Uterus (tissue), 4 donors: ENCODE measurements around the gene PDE12. TPM values are rescaled to one million over a fixed set of nuclear protein-coding genes. Genes with fewer than 3 reads are reported as not detected.

Source experiments
- DNase-seq, 2 donors: peaks; one replicate each; pipeline ENCODE4 v3.0.0-alpha.2; 2019 to 2020
- H3K27ac ChIP-seq, 2 donors: fragments of 200-600 bp; sonication (generic); 1 replicate in 1 of 2; 2 replicates in 1 of 2; pipeline ENCODE4 v1.5.1; 2016 to 2018
- H3K27me3 ChIP-seq, 2 donors: fragments of 200-600 bp; sonication (generic); one replicate each; pipeline ENCODE4 v1.5.1; 2018 to 2019; ENCODE audit warnings: control low read depth in 1 of 2
- H3K36me3 ChIP-seq, 2 donors: fragments of 200-600 bp; sonication (generic); one replicate each; pipeline ENCODE4 v1.5.1; 2019; ENCODE audit warnings: control low read depth in 1 of 2
- H3K4me1 ChIP-seq, 2 donors: fragments of 200-600 bp; sonication (generic); one replicate each; pipeline ENCODE4 v1.5.1; 2018 to 2019; ENCODE audit warnings: control low read depth in 1 of 2
- H3K4me3 ChIP-seq, 2 donors: fragments of 200-600 bp; sonication (generic); 1 replicate in 1 of 2; 2 replicates in 1 of 2; pipeline ENCODE4 v1.5.1; 2018 to 2019; ENCODE audit warnings: mild to moderate bottlenecking in 1 of 2
- H3K9me3 ChIP-seq, 2 donors: fragments of 200-600 bp; sonication (generic); one replicate each; pipeline ENCODE4 v1.5.1; 2019; ENCODE audit warnings: control low read depth in 1 of 2
- CTCF ChIP-seq, 4 experiments: fragments of 200-600 bp in 2 of 4; fragments of 450-650 bp in 2 of 4; sonication (generic) in 2 of 4; IDR thresholded peaks; one replicate each; pipeline ENCODE4 v1.5.1; 2016 to 2019; ENCODE audit warnings: antibody characterized with exemption in 4 of 4, mild to moderate bottlenecking in 2 of 4, moderate library complexity in 1 of 4
- POLR2A ChIP-seq, 2 donors: fragments of 450-650 bp; IDR thresholded peaks; one replicate each; pipeline ENCODE4 v1.6.1; 2016; ENCODE audit warnings: antibody characterized with exemption in 2 of 2, mild to moderate bottlenecking in 1 of 2, moderate library complexity in 1 of 2
- intact Hi-C: fragments of 100-400 bp; cut with DNase I; formaldehyde crosslinking; loops from one replicate; pipeline ENCODE4 v1.15.1; 2023; ENCODE audit warnings: low total_unique reads
- total RNA-seq, 4 donors: library from RNA; depleted of rRNA in 3 of 4; stranded (reverse); fragments of >200 nt in 3 of 4; gene quantifications; one replicate each; pipeline versions ENCODE4 v1.1.0 to v1.2.4, GENCODE V29; 2014 to 2023
- donor health status: DM: yes; HTN: yes; CAD: no.

The PDE12 gene
- total RNA-seq, 4 donors from 2014 or later, result 2.6 to 19.7 (median 13.5) TPM

DNA sequence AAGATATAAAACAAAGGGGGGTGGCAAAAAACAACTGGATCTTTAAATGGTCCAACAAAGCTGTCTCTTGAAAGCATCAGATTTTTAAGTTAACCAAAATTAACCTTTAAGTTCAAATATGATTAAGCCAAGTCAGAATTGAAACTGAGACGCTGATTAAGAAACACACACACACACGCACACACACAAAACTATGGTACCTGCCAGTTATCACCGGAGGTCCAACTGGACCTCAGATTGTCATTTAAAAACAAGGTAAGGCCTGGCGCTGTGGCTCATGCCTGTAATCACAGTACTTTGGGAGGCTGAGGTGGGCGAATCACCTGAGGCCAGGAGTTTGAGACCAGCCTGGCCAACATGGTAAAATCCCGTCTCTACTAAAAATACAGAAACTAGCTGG, 30.7 kb downstream of the PDE12 start:
- no peaks in the 10 kb centered on the region for H3K36me3 ChIP-seq
- DNase-seq, result no peak
- H3K9me3 ChIP-seq, result no peaks in the 10 kb centered on the region
- intact Hi-C loops, result no loop called here
- no peak for TF ChIP-seq CTCF (IDR thresholded peaks at IDR 0.05)
- TF ChIP-seq POLR2A (IDR thresholded peaks at IDR 0.05), result no peak
- peaks cover 0 to 4% of the 10 kb centered on the region in 2 donors for H3K4me1 ChIP-seq
- no peaks in the 10 kb centered on the region for H3K27me3 ChIP-seq
- no peak overlapping the region for H3K4me3 ChIP-seq
- H3K27ac ChIP-seq, result no peak overlapping the region

DNA sequence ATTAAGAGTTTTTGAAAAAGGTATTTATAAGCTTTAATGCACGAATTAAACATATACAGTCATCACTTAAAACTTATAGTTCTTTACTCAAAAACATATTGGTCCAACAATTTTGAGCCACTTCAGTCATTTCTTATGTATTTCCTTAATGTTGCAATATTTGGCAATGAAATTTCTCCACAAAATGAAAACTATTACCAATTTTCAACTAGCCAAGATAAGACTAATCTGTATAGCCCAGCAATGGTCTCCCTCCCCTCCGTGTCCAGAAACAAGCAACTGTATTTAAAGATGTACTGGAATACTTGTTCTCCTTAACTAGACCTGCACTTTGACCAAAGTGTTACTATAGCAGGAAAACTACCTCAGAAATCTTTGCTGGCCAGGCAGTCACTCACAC, 31.8 kb downstream of the PDE12 start:
- no peak overlapping the region for H3K4me3 ChIP-seq
- peaks cover 0 to 4% of the 10 kb centered on the region in 2 donors for H3K4me1 ChIP-seq
- no peaks in the 10 kb centered on the region for H3K9me3 ChIP-seq
- DNase-seq, result no peak
- H3K36me3 ChIP-seq, result no peaks in the 10 kb centered on the region
- TF ChIP-seq POLR2A (IDR thresholded peaks at IDR 0.05), result no peak
- no peak for TF ChIP-seq CTCF (IDR thresholded peaks at IDR 0.05)
- no peak overlapping the region for H3K27ac ChIP-seq
- intact Hi-C loops, result no loop called here
- no peaks in the 10 kb centered on the region for H3K27me3 ChIP-seq

GRCh38 chr3:57592306-57592705, 36.2 kb downstream of the PDE12 start:
- Histone ChIP-seq H3K9me3 (no peaks in the 10 kb centered on the region), H3K4me3 (no peak overlapping the region), H3K27me3 (no peaks in the 10 kb centered on the region), H3K36me3 (no peaks in the 10 kb centered on the region), H3K4me1 (peaks cover 0 to 13% of the 10 kb centered on the region in 2 donors), H3K27ac (no peak overlapping the region)
- DNase-seq, result no peak
- no peak for TF ChIP-seq POLR2A (IDR thresholded peaks at IDR 0.05)
- TF ChIP-seq CTCF (IDR thresholded peaks at IDR 0.05), result no peak
- intact Hi-C loops, result no loop called here

- Histone ChIP-seq H3K27ac (peak overlapping the region in 1 of 2 donors; percentile 98), H3K4me3 (no peak overlapping the region), H3K36me3 (no peaks in the 10 kb centered on the region), H3K27me3 (no peaks in the 10 kb centered on the region), H3K9me3 (no peaks in the 10 kb centered on the region), H3K4me1 (peaks cover 0 to 13% of the 10 kb centered on the region in 2 donors)
- TF ChIP-seq CTCF (IDR thresholded peaks at IDR 0.05), result no peak
- no peak for TF ChIP-seq POLR2A (IDR thresholded peaks at IDR 0.05)
- intact Hi-C loops, result no loop called here
- DNase-seq, result no peak
These were observed 38.1 kb downstream of the PDE12 start for GRCh38 chr3:57594144-57594543.

DNA sequence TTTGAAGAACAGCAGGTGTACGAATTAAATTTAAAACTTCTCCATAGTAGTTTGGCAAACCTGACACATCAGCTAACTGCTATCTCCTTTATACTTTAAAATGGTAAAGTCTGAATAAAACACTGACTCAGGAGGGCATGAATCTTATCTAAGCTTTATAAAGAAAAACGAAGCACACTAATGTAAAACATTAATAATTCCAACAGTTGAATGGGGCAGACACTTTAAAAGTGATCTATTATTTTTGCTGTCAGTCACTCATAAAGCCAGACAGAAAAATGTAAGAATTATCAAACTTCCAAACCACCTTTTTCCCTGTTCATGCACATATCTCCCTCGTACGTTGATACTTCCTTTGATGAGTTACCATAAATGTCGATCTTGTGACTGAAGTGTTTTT, 38.5 kb downstream of the PDE12 start:
- TF ChIP-seq CTCF (IDR thresholded peaks at IDR 0.05) (no peak), POLR2A (IDR thresholded peaks at IDR 0.05) (no peak)
- H3K27ac ChIP-seq, result peak overlapping the region in 1 of 2 donors; percentile 98
- no peaks in the 10 kb centered on the region for H3K27me3 ChIP-seq
- H3K4me3 ChIP-seq, result peak overlapping the region; percentile 89 to 91
- H3K36me3 ChIP-seq, result no peaks in the 10 kb centered on the region
- peaks cover 0 to 13% of the 10 kb centered on the region in 2 donors for H3K4me1 ChIP-seq
- H3K9me3 ChIP-seq, result no peaks in the 10 kb centered on the region
- DNase-seq, result no peak
- intact Hi-C loops, result no loop called here
